Measurements from ENCODE around the gene AUNIP. TPM values are rescaled to one million over a fixed set of nuclear protein-coding genes. Genes with fewer than 3 reads are reported as not detected.
A peak's percentile ranks its signal among the peaks of the same experiment; 100 is the strongest.

Gene AUNIP
- total RNA-seq, 4 donors from 2014 or later = 1.3 to 5.4 (median 2.5) TPM

DNA sequence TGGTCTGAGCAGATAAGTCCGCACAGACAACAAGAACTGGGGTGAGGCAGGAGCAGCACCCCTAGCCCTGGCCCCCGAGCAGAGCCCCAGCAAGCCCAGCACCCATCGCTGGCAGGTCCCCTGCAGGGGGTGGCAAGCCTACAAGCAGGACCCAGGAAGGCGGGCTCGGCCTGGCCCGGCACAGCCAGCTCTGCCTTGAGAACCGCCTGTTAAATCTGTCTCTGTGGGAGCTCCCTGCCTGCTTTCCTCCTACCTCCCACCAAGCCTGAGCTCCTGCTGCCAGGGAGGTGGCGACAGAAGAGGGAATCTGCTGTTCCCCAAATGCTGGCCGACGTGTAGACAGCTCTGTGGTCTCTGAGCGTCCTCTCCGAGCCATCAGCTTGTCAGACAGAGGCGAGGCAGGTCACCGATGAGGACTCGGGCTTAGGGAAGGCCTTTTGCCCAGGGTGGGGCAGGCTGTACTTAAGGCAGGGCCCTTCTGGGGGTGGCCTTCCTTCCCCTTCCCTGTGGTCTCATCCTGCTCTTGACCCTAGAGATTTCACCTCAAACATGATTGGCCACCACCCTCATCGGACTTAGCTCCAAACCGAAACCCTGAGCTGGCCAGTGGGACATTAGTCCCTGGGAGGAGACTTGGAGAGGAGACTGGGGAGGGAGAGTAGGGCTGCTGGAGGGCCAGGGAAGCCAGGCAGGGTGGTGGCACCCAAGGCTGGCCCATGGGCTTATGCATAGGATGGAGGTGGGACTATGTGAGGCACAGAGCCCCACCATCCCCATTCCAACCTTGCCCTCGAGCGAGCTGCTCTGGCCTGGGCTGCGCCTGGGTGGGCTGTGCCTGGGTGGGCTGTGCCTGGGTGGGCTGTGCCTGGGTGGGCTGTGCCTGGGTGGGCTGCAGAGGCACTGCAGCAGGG, 51.5 kb downstream of the AUNIP start:
- TF ChIP-seq, protein P1, sequence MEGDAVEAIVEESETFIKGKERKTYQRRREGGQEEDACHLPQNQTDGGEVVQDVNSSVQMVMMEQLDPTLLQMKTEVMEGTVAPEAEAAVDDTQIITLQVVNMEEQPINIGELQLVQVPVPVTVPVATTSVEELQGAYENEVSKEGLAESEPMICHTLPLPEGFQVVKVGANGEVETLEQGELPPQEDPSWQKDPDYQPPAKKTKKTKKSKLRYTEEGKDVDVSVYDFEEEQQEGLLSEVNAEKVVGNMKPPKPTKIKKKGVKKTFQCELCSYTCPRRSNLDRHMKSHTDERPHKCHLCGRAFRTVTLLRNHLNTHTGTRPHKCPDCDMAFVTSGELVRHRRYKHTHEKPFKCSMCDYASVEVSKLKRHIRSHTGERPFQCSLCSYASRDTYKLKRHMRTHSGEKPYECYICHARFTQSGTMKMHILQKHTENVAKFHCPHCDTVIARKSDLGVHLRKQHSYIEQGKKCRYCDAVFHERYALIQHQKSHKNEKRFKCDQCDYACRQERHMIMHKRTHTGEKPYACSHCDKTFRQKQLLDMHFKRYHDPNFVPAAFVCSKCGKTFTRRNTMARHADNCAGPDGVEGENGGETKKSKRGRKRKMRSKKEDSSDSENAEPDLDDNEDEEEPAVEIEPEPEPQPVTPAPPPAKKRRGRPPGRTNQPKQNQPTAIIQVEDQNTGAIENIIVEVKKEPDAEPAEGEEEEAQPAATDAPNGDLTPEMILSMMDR (IDR thresholded peaks at IDR 0.05) = no peak
- TF ChIP-seq POLR2A (IDR thresholded peaks at IDR 0.05) = no peak
- H3K4me3 ChIP-seq = no peak overlapping the region
- H3K36me3 ChIP-seq = peaks cover 3 to 79% (median 16%) of the 10 kb centered on the region in 3 donors
- H3K27me3 ChIP-seq = no peaks in the 10 kb centered on the region
- peak overlapping the region in 1 of 4 donors; percentile 49 for H3K27ac ChIP-seq
- H3K4me1 ChIP-seq = peaks cover 29 to 83% (median 53%) of the 10 kb centered on the region in 3 donors
- no peaks in the 10 kb centered on the region for H3K9me3 ChIP-seq
- intact Hi-C loops (cut with DNase I) = no loop called here
- no peak for DNase-seq
- 92 to 100% methylated on average over 1 to 2 of the region's 20 CpGs for WGBS, 2 donors

DNA sequence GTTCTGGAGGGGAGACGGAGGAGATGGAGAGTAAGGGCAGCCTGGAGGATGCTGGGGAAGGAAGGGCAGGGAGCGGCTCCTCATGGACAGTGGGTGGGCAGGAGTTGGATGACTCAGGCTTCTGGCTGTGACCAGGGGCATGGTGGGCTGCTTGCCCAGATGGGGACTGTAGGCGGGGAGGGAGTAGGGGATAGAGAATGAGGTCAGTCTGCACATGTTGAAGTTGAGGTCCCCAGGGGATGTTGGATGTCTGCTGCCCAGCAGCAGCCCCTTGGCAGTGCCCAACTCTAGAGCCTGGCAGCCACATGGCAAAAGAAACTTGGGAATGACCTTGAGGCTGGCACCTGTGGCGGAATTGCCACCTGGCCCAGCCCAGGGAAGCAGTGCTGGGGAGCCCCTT, 52.8 kb downstream of the AUNIP start:
- WGBS, 2 donors = 60 to 62% methylated on average over 4 of the region's 4 CpGs
- intact Hi-C loops (cut with DNase I) = no loop called here

DNA sequence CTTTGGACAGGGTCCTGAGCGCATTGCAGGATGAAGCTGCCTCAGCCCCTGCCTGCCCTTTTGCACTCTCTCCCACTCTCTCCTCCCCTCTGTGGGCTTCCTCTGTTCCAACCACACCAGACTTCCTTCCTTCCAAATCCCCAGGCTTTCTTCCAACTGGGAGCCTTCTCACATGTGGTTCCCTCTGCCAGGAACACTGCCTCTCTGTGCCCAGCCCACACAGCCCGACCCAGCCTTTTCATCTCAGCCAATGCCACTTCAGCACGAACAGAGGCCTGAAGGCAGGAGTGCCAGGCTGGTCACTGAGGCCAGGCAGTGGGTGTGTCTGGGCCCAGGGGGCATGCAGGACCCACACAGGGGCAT, 53.4 kb downstream of the AUNIP start:
- 29 to 46% methylated on average over 2 of the region's 3 CpGs for WGBS, 2 donors
- TF ChIP-seq, protein P1 (IDR thresholded peaks at IDR 0.05) = no peak
- TF ChIP-seq POLR2A (IDR thresholded peaks at IDR 0.05) = no peak
- peak overlapping the region; percentile 0 to 81 (median 60) for H3K27ac ChIP-seq
- no peak overlapping the region for H3K4me3 ChIP-seq
- peaks cover 0 to 62% (median 16%) of the 10 kb centered on the region in 3 donors for H3K36me3 ChIP-seq
- intact Hi-C loops (cut with DNase I) = no loop called here
- no peaks in the 10 kb centered on the region for H3K9me3 ChIP-seq
- DNase-seq = no peak
- H3K4me1 ChIP-seq = peaks cover 36 to 98% (median 57%) of the 10 kb centered on the region in 3 donors
- H3K27me3 ChIP-seq = no peaks in the 10 kb centered on the region

More for the DNA sequence above, 52.8 kb downstream of the AUNIP start:
- TF ChIP-seq, protein P1 (IDR thresholded peaks at IDR 0.05) = no peak
- no peak for TF ChIP-seq POLR2A (IDR thresholded peaks at IDR 0.05)
- Histone ChIP-seq H3K9me3 (no peaks in the 10 kb centered on the region), H3K4me1 (peaks cover 30 to 96% (median 56%) of the 10 kb centered on the region in 3 donors), H3K27me3 (no peaks in the 10 kb centered on the region), H3K36me3 (peaks cover 0 to 67% (median 16%) of the 10 kb centered on the region in 3 donors), H3K27ac (peak overlapping the region; percentile 0 to 81 (median 60)), H3K4me3 (no peak overlapping the region)
- no peak for DNase-seq

DNA sequence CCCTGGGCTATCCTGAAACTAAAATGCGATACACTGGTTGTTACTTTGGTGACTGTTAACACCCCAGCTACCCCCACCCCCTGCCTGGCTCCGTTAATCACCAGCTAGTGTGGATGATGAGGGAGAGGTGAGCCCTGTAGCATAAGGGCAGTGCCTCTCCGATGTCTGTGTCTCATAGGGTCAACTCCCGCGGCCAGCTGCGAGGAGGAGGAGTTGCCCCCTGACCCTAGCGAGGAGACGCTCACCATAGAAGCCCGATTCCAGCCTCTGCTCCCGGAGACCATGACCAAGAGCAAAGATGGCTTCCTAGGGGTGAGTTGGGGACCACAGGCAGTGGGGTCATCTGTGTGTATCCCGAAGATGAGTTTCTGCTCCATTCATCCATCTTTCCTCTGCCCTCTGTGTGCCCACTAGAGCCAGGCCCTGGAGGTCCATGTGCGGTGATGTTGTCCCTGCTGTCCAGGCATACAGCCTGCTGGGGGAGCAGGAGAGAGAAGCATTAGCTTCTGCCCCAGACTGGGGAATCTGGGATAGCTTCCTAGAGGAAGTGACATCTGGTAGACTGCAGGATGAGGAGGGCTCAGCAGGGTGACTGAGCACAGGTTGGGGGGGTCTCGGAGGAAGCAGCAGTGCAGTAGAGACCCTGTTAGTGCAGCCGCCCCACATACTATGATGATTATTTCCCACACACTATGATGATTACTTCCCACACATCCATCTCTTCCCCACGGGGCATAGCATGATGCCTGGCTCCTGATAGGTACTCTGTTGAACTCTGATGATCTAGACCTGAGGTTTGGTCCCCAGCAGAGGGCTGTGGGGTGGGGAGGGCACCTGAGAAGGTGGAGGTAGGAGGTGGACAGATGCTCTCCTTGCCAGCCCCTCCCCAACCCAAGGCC, 54.0 kb downstream of the AUNIP start:
- WGBS, 2 donors = 71 to 74% methylated on average over 4 to 7 of the region's 15 CpGs
- TF ChIP-seq, protein P1 (IDR thresholded peaks at IDR 0.05) = no peak
- no peak for TF ChIP-seq POLR2A (IDR thresholded peaks at IDR 0.05)
- no peak for DNase-seq
- no peaks in the 10 kb centered on the region for H3K9me3 ChIP-seq
- intact Hi-C loops (cut with DNase I) = no loop called here
- H3K4me3 ChIP-seq = no peak overlapping the region
- H3K27ac ChIP-seq = peak overlapping the region; percentile 20 to 81 (median 49)
- H3K4me1 ChIP-seq = peaks cover 41 to 97% (median 54%) of the 10 kb centered on the region in 3 donors
- no peaks in the 10 kb centered on the region for H3K27me3 ChIP-seq
- peaks cover 0 to 57% (median 16%) of the 10 kb centered on the region in 3 donors for H3K36me3 ChIP-seq
